K562 (cell line): ENCODE data around the gene SH2D7.

Experiments used
- CTCF ChIP-seq, 3 experiments: IDR thresholded peaks in 2 of 3; conservative IDR thresholded peaks in 1 of 3; 2 replicates each; pipeline ENCODE4 v1.5.1; 2011 to 2012; ENCODE audit warnings: low read length in 3 of 3, mild to moderate bottlenecking in 3 of 3, control low read depth in 2 of 3, improper control_type of control experiment in 1 of 3, inconsistent platforms in 1 of 3, low read depth in 1 of 3, mixed read lengths in 1 of 3, moderate library complexity in 1 of 3; ENCODE audit not compliant: insufficient read depth in 2 of 3
- EGR1 ChIP-seq: fragments of 450-650 bp; conservative IDR thresholded peaks from 2 replicates; pipeline ENCODE4 v1.6.1; 2017; ENCODE audit warnings: mild to moderate bottlenecking
- EP300 ChIP-seq: IDR thresholded peaks from 2 replicates; pipeline ENCODE4 v1.6.1; 2012; ENCODE audit warnings: low read length, improper control_type of control experiment
- ERF ChIP-seq: fragments of 450-650 bp; formaldehyde crosslinking; IDR thresholded peaks from 2 replicates; pipeline ENCODE4 v1.4.0; 2020; ENCODE audit warnings: mild to moderate bottlenecking, mixed read lengths
- MEF2A ChIP-seq: IDR thresholded peaks from 2 replicates; pipeline ENCODE4 v1.6.1; 2011; ENCODE audit warnings: low read depth, mild to moderate bottlenecking, low read length, moderate library complexity; ENCODE audit not compliant: control insufficient read depth
- MTA1 ChIP-seq: fragments of 450-650 bp; IDR thresholded peaks from 2 replicates; pipeline ENCODE4 v1.6.1; 2017; ENCODE audit warnings: borderline replicate concordance
- MYC ChIP-seq, 2 experiments: fragments of 250-450 bp in 1 of 2; sonication (Bioruptor Pico) in 1 of 2; IDR thresholded peaks; 2 replicates each; pipeline versions ENCODE4 v1.5.1 to v1.6.1; 2012 to 2021; ENCODE audit warnings: low read depth in 2 of 2, borderline replicate concordance in 1 of 2, improper control_type of control experiment in 1 of 2, low read length in 1 of 2, mild to moderate bottlenecking in 1 of 2, moderate library complexity in 1 of 2
- POLR2A ChIP-seq: fragments of 450-650 bp; conservative IDR thresholded peaks from 2 replicates; pipeline ENCODE4 v1.6.1; 2016
- SAP30 ChIP-seq: fragments of 200-600 bp; sonication (generic); IDR thresholded peaks from 2 replicates; pipeline ENCODE4 v1.6.1; 2012; ENCODE audit warnings: borderline replicate concordance, low read depth, mild to moderate bottlenecking, moderate library complexity, low read length, control low read depth, inconsistent platforms; ENCODE audit not compliant: insufficient read depth, poor library complexity, severe bottlenecking
- USF1 ChIP-seq: sonication (generic); formaldehyde crosslinking; IDR thresholded peaks from 2 replicates; pipeline ENCODE4 v1.9.0; 2022; ENCODE audit warnings: mild to moderate bottlenecking, missing genetic modification reagents
- ZBTB7A ChIP-seq: IDR thresholded peaks from 2 replicates; pipeline ENCODE4 v1.6.1; 2011; ENCODE audit warnings: low read depth, mild to moderate bottlenecking, low read length, moderate library complexity, borderline replicate concordance; ENCODE audit not compliant: control insufficient read depth
- TF ChIP-seq, protein P1 (sequence below): fragments of 450-650 bp; IDR thresholded peaks from 2 replicates; pipeline ENCODE4 v1.6.1; 2017; ENCODE audit warnings: antibody characterized with exemption, mild to moderate bottlenecking
- TF ChIP-seq, protein P2 (sequence below), 2 experiments: fragments of 200-800 bp in 1 of 2; sonication (Bioruptor generic) in 1 of 2; sonication (generic) in 1 of 2; formaldehyde crosslinking in 1 of 2; IDR thresholded peaks in 1 of 2; conservative IDR thresholded peaks in 1 of 2; 2 replicates each; pipeline versions ENCODE4 v1.5.0 to v1.6.1; 2016 to 2020; ENCODE audit warnings: missing compliant biosample characterization in 1 of 2, missing genetic modification characterization in 1 of 2, missing genetic modification reagents in 1 of 2

GRCh38 chr15:78054966-78055365, 37.4 kb upstream of the SH2D7 start:
- TF ChIP-seq ZBTB7A (no peak), CTCF (IDR thresholded peaks at IDR 0.05 in 2 of 3, conservative IDR thresholded peaks at IDR 0.05 in 1 of 3; ENCODE audit: insufficient read depth in 2 of 3, low read depth in 1 of 3, low read length in 3 of 3) (no peak), SAP30 (no peak), EP300 (no peak), MTA1 (no peak), MYC (IDR thresholded peaks at IDR 0.05; ENCODE audit: low read depth, low read length) (no peak), MYC (CRISPR knock-in tag; IDR thresholded peaks at IDR 0.05; ENCODE audit: borderline replicate concordance, low read depth) (no peak), POLR2A (no peak), USF1 (CRISPR knock-in tag) (no peak), EGR1 (no peak), MEF2A (no peak), ERF (CRISPR knock-in tag) (no peak)
- TF ChIP-seq, protein P1, sequence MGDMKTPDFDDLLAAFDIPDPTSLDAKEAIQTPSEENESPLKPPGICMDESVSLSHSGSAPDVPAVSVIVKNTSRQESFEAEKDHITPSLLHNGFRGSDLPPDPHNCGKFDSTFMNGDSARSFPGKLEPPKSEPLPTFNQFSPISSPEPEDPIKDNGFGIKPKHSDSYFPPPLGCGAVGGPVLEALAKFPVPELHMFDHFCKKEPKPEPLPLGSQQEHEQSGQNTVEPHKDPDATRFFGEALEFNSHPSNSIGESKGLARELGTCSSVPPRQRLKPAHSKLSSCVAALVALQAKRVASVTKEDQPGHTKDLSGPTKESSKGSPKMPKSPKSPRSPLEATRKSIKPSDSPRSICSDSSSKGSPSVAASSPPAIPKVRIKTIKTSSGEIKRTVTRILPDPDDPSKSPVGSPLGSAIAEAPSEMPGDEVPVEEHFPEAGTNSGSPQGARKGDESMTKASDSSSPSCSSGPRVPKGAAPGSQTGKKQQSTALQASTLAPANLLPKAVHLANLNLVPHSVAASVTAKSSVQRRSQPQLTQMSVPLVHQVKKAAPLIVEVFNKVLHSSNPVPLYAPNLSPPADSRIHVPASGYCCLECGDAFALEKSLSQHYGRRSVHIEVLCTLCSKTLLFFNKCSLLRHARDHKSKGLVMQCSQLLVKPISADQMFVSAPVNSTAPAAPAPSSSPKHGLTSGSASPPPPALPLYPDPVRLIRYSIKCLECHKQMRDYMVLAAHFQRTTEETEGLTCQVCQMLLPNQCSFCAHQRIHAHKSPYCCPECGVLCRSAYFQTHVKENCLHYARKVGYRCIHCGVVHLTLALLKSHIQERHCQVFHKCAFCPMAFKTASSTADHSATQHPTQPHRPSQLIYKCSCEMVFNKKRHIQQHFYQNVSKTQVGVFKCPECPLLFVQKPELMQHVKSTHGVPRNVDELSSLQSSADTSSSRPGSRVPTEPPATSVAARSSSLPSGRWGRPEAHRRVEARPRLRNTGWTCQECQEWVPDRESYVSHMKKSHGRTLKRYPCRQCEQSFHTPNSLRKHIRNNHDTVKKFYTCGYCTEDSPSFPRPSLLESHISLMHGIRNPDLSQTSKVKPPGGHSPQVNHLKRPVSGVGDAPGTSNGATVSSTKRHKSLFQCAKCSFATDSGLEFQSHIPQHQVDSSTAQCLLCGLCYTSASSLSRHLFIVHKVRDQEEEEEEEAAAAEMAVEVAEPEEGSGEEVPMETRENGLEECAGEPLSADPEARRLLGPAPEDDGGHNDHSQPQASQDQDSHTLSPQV: no peak
- TF ChIP-seq, protein P2, sequence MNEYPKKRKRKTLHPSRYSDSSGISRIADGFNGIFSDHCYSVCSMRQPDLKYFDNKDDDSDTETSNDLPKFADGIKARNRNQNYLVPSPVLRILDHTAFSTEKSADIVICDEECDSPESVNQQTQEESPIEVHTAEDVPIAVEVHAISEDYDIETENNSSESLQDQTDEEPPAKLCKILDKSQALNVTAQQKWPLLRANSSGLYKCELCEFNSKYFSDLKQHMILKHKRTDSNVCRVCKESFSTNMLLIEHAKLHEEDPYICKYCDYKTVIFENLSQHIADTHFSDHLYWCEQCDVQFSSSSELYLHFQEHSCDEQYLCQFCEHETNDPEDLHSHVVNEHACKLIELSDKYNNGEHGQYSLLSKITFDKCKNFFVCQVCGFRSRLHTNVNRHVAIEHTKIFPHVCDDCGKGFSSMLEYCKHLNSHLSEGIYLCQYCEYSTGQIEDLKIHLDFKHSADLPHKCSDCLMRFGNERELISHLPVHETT (CRISPR knock-in tag; conservative IDR thresholded peaks at IDR 0.05 in 1 of 2, IDR thresholded peaks at IDR 0.05 in 1 of 2): no peak
